GM23248 (cell line): ENCODE results near the gene PLCH2. TPM values are rescaled to one million over a fixed set of nuclear protein-coding genes. Genes with fewer than 3 reads are reported as not detected.

Source experiments
- DNase-seq: peaks from one replicate; pipeline ENCODE4 v3.0.0-alpha.2; 2015
- H2AFZ ChIP-seq: fragments of 200-600 bp; sonication (generic); 2 replicates; pipeline ENCODE4 v1.6.1; 2016; ENCODE audit warnings: antibody characterized with exemption
- H3F3A ChIP-seq: fragments of 200-600 bp; sonication (generic); 2 replicates; pipeline ENCODE4 v1.6.1; 2016; ENCODE audit warnings: mild to moderate bottlenecking, antibody characterized with exemption, mixed run types; ENCODE audit not compliant: insufficient read depth
- H3K27ac ChIP-seq: fragments of 200-600 bp; sonication (generic); 2 replicates; pipeline ENCODE4 v1.5.1; 2016; ENCODE audit warnings: mild to moderate bottlenecking
- H3K27me3 ChIP-seq: fragments of 200-600 bp; sonication (generic); replicated peaks from 2 replicates; pipeline ENCODE4 v1.6.1; 2016; ENCODE audit warnings: mild to moderate bottlenecking; ENCODE audit not compliant: insufficient read depth
- H3K36me3 ChIP-seq: fragments of 200-600 bp; sonication (generic); 2 replicates; pipeline ENCODE4 v1.6.1; 2016; ENCODE audit warnings: low read depth, mild to moderate bottlenecking
- H3K4me1 ChIP-seq: fragments of 200-600 bp; sonication (generic); 2 replicates; pipeline ENCODE4 v1.6.1; 2016; ENCODE audit warnings: mild to moderate bottlenecking; ENCODE audit not compliant: insufficient read depth
- H3K4me2 ChIP-seq: fragments of 200-600 bp; sonication (generic); one replicate; pipeline ENCODE4 v1.6.1; 2016; ENCODE audit warnings: mild to moderate bottlenecking; ENCODE audit not compliant: unreplicated experiment
- H3K4me3 ChIP-seq: fragments of 200-600 bp; sonication (generic); 2 replicates; pipeline ENCODE4 v1.5.1; 2016; ENCODE audit warnings: mild to moderate bottlenecking
- H3K79me2 ChIP-seq: fragments of 200-600 bp; sonication (generic); 2 replicates; pipeline ENCODE4 v1.6.1; 2016; ENCODE audit warnings: mild to moderate bottlenecking; ENCODE audit not compliant: insufficient read depth
- H3K9ac ChIP-seq: fragments of 200-600 bp; sonication (generic); 2 replicates; pipeline ENCODE4 v1.6.1; 2016; ENCODE audit warnings: mild to moderate bottlenecking
- H3K9me2 ChIP-seq: fragments of 200-600 bp; sonication (generic); 2 replicates; pipeline ENCODE4 v1.6.1; 2016; ENCODE audit warnings: mixed run types, mild to moderate bottlenecking, moderate library complexity; ENCODE audit not compliant: insufficient read depth
- H3K9me3 ChIP-seq: fragments of 200-600 bp; sonication (generic); one replicate; pipeline ENCODE4 v1.6.1; 2017; ENCODE audit warnings: low read depth
- H4K20me1 ChIP-seq: fragments of 200-600 bp; sonication (generic); 2 replicates; pipeline ENCODE4 v1.6.0; 2016; ENCODE audit not compliant: insufficient read depth
- EZH2 ChIP-seq: fragments of 200-600 bp; sonication (generic); IDR thresholded peaks from 2 replicates; pipeline ENCODE4 v1.6.1; 2018; ENCODE audit warnings: antibody characterized with exemption, mild to moderate bottlenecking; ENCODE audit not compliant: insufficient read depth, poor library complexity, severe bottlenecking
- EZH2phosphoT487 ChIP-seq: fragments of 200-600 bp; sonication (generic); IDR thresholded peaks from 2 replicates; pipeline ENCODE4 v1.6.1; 2018; ENCODE audit warnings: antibody characterized with exemption, moderate library complexity, mild to moderate bottlenecking, low read depth; ENCODE audit not compliant: insufficient read depth
- WGBS, 2 experiments: methylation state at CpG; one replicate each; pipeline ENCODE4 v1.1.6; 2015 to 2017; ENCODE audit warnings: low lambda C conversion rate in 2 of 2, low coverage in 1 of 2; ENCODE audit errors: missing lambda C conversion rate in 2 of 2; 5-methylcytosine and 5-hydroxymethylcytosine counted together
- in situ Hi-C: fragments of 300-500 bp; cut with MboI; formaldehyde crosslinking; loops from 2 replicates; pipeline ENCODE4 v1.15.0; 2020
- polyA plus RNA-seq: library from polyadenylated mRNA; unstranded; fragments of >200 nt; fragmentation: Nextera tagmentation; extraction: Ambion mirVana; gene quantifications from 2 replicates; pipeline ENCODE4 v1.2.1, GENCODE V29; 2016
- total RNA-seq: library from RNA; depleted of rRNA; stranded (reverse); fragments of >200 nt; shearing (Covaris generic); gene quantifications from 2 replicates; pipeline ENCODE4 v1.2.3, GENCODE V29; 2014

The PLCH2 gene
- total and polyA plus RNA-seq, 2 experiments from 2014 or later: not detected

DNA sequence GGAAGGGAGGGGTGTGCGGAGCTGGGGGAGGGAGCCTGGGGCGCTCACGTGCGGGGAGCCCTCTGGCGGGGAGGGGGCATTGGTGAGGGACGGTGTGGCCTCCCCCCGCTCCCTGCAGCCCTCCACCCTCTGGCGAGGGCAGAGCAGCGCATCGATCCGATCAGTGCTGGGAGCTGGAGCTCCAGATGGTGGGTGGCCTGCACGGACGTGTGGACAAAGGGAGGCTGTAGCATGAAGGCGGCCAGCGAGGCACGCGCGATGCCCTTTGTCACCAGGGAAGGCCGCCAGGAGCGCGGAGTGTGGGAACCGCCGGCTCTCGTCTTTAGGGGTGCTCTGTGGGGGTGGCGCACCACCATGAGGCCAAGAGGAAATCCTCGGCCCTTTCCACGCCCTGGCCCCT, 59.4 kb downstream of the PLCH2 start:
- WGBS, 2 experiments: 36 to 37% methylated on average over 19 to 27 of the region's 27 CpGs
- Histone ChIP-seq H3K4me2 (no peak overlapping the region), H3K4me3 (no peak overlapping the region), H2AFZ (no peak overlapping the region), H3K4me1 (peaks cover 22% of the 10 kb centered on the region), H3K27me3 (peaks cover 10% of the 10 kb centered on the region), H3K9me3 (no peaks in the 10 kb centered on the region), H3K9ac (no peak overlapping the region), H3K79me2 (no peaks in the 10 kb centered on the region), H4K20me1 (no peaks in the 10 kb centered on the region), H3F3A (no peaks in the 10 kb centered on the region), H3K27ac (no peak overlapping the region), H3K9me2 (no peaks in the 10 kb centered on the region), H3K36me3 (no peaks in the 10 kb centered on the region)
- TF ChIP-seq EZH2phosphoT487 (no peak), EZH2 (no peak)
- in situ Hi-C loops: no loop called here
- DNase-seq: no peak

DNA sequence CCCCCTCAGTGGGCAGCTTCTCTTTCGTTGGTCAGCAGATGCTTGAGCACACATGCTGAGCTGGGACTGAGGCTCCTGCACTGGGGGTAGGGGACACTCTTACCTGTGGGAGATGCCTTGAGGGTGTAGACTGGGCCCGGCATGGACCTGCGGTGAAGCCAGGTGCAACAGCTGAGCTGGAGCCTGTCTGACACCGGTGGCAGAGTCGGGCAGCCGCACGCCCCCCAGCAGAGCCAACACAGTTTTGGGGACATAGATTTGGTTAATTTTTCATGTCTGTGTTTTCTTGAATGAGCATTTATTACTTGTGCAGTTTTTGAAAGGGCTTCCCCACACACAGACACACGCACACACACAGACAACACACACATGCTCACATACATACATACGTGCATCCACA, 59.9 kb downstream of the PLCH2 start:
- in situ Hi-C loops: no loop called here
- Histone ChIP-seq H3K9me2 (no peaks in the 10 kb centered on the region), H2AFZ (no peak overlapping the region), H3K27ac (no peak overlapping the region), H3K9ac (no peak overlapping the region), H3K4me2 (no peak overlapping the region), H3K4me1 (peaks cover 22% of the 10 kb centered on the region), H3K36me3 (no peaks in the 10 kb centered on the region), H4K20me1 (no peaks in the 10 kb centered on the region), H3K9me3 (no peaks in the 10 kb centered on the region), H3K27me3 (peaks cover 4% of the 10 kb centered on the region), H3K79me2 (no peaks in the 10 kb centered on the region), H3K4me3 (no peak overlapping the region), H3F3A (no peaks in the 10 kb centered on the region)
- 62 to 69% methylated on average over 9 of the region's 9 CpGs for WGBS, 2 experiments
- no peak for DNase-seq
- no peak for TF ChIP-seq EZH2phosphoT487
- TF ChIP-seq EZH2: no peak

DNA sequence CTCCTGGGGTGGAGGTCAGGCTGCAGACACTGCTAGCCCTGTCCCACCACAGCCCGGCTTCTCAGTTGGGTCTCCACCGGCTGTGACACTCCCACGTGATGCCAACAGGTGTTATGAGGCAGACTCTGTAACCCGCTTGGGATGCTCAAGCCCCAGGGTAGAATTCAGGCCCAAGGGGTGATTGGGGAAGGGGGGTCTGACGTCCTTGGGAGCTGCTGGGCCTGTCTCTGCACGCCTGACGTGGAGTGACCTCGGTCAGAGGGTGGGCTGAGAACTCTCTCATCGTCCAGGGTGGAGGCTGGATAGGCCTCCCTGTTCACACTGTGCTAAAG, 61.7 kb downstream of the PLCH2 start:
- Histone ChIP-seq H2AFZ (no peak overlapping the region), H3K9ac (no peak overlapping the region), H3F3A (no peaks in the 10 kb centered on the region), H4K20me1 (no peaks in the 10 kb centered on the region), H3K9me2 (no peaks in the 10 kb centered on the region), H3K9me3 (no peaks in the 10 kb centered on the region), H3K4me2 (no peak overlapping the region), H3K4me1 (peaks cover 22% of the 10 kb centered on the region), H3K27me3 (no peaks in the 10 kb centered on the region), H3K4me3 (no peak overlapping the region), H3K27ac (no peak overlapping the region), H3K36me3 (no peaks in the 10 kb centered on the region), H3K79me2 (no peaks in the 10 kb centered on the region)
- WGBS, 2 experiments: 60 to 67% methylated on average over 9 of the region's 9 CpGs
- no peak for DNase-seq
- in situ Hi-C loops: no loop called here
- no peak for TF ChIP-seq EZH2
- TF ChIP-seq EZH2phosphoT487: no peak

DNA sequence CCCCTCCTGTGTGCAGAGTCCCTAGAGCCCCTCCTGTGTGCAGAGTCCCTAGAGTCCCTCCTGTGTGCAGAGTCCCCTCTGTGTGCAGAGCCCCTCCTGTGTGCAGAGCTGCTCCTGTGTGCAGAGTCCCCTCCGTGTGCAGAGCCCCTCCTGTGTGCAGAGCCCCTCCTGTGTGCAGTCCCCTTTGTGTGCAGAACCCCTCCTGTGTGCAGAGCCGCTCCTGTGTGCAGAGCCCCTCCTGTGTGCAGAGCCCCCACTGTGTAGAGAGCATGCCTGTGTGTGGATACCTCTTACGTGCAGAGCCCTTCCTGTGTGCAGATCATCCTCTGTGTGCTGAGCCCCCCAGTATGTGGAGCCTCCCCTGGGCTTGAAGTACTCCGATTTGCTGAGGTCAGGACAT, 62.3 kb downstream of the PLCH2 start:
- Histone ChIP-seq H3K9me3 (no peaks in the 10 kb centered on the region), H4K20me1 (no peaks in the 10 kb centered on the region), H3K4me2 (no peak overlapping the region), H3K27me3 (no peaks in the 10 kb centered on the region), H3K4me1 (peaks cover 17% of the 10 kb centered on the region), H3K36me3 (no peaks in the 10 kb centered on the region), H3F3A (no peaks in the 10 kb centered on the region), H3K79me2 (no peaks in the 10 kb centered on the region), H2AFZ (no peak overlapping the region), H3K9ac (no peak overlapping the region), H3K27ac (no peak overlapping the region), H3K9me2 (no peaks in the 10 kb centered on the region), H3K4me3 (no peak overlapping the region)
- DNase-seq: no peak
- no peak for TF ChIP-seq EZH2phosphoT487
- TF ChIP-seq EZH2: no peak
- in situ Hi-C loops: no loop called here
- WGBS, 2 experiments: 55% methylated on average over 4 of the region's 4 CpGs

DNA sequence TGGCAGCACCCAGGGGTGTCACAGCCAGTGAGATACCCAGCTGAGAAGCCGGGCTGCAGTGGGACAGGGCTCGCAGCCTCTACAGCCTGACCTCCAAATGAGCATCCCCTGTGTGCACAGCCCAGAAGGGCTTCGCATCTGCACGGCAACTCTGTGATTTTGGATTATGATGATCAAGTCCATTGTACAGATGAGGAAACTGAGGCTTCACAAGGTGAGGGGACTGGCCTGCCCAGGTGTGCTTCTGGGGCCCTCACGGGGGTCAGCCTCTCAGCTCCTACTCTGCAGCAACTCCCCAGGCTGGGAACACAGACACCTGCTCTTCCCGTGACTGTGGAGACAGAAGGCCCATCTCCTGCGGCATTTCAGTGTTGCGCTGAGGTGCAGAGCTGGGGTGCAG, 62.8 kb downstream of the PLCH2 start:
- Histone ChIP-seq H3K27ac (no peak overlapping the region), H4K20me1 (no peaks in the 10 kb centered on the region), H3K9me3 (no peaks in the 10 kb centered on the region), H3K36me3 (no peaks in the 10 kb centered on the region), H3K9me2 (no peaks in the 10 kb centered on the region), H3K27me3 (no peaks in the 10 kb centered on the region), H3K9ac (no peak overlapping the region), H2AFZ (no peak overlapping the region), H3K4me2 (no peak overlapping the region), H3F3A (no peaks in the 10 kb centered on the region), H3K79me2 (no peaks in the 10 kb centered on the region), H3K4me1 (peaks cover 13% of the 10 kb centered on the region), H3K4me3 (no peak overlapping the region)
- 79 to 80% methylated on average over 8 of the region's 8 CpGs for WGBS, 2 experiments
- TF ChIP-seq EZH2: no peak
- TF ChIP-seq EZH2phosphoT487: no peak
- in situ Hi-C loops: no loop called here
- DNase-seq: no peak
